Measurements from ENCODE around the gene POU6F2. TPM values are rescaled to one million over a fixed set of nuclear protein-coding genes. Genes with fewer than 3 reads are reported as not detected.

POU6F2 gene
- total RNA-seq, 1 experiment from 2014 or later, result 1.4 TPM

GRCh38 chr7:39128287-39128843 lies 150.7 kb downstream of the POU6F2 start:
- no peak for DNase-seq (ENCODE audit: low read depth)

GRCh38 chr7:39130274-39130673 lies 152.6 kb downstream of the POU6F2 start:
- DNase-seq (ENCODE audit: low read depth), result peak; percentile 37

- DNase-seq (ENCODE audit: low read depth), result peak; percentile 34
These were observed 153.3 kb downstream of the POU6F2 start for GRCh38 chr7:39130857-39131526.

- no peak for DNase-seq (ENCODE audit: low read depth)
These were observed 154.6 kb downstream of the POU6F2 start for GRCh38 chr7:39132306-39132705.

GRCh38 chr7:39133088-39133487 lies 155.4 kb downstream of the POU6F2 start:
- peak; percentile 33 for DNase-seq (ENCODE audit: low read depth)

- no peak for DNase-seq (ENCODE audit: low read depth)
These were observed 159.8 kb downstream of the POU6F2 start for GRCh38 chr7:39137480-39137879.

- no peak for DNase-seq (ENCODE audit: low read depth)
These were observed 165.0 kb downstream of the POU6F2 start for GRCh38 chr7:39142750-39143149.

GRCh38 chr7:39144420-39144819 lies 166.7 kb downstream of the POU6F2 start:
- no peak for DNase-seq (ENCODE audit: low read depth)

- no peak for DNase-seq (ENCODE audit: low read depth)
These were observed 167.6 kb downstream of the POU6F2 start for GRCh38 chr7:39145283-39145682.

GRCh38 chr7:39145935-39146334 lies 168.2 kb downstream of the POU6F2 start:
- no peak for DNase-seq (ENCODE audit: low read depth)

- no peak for DNase-seq (ENCODE audit: low read depth)
These were observed 175.0 kb downstream of the POU6F2 start for GRCh38 chr7:39152701-39153100.

- DNase-seq (ENCODE audit: low read depth), result no peak
These were observed 175.4 kb downstream of the POU6F2 start for GRCh38 chr7:39153113-39153512.

- DNase-seq (ENCODE audit: low read depth), result no peak
These were observed 175.9 kb downstream of the POU6F2 start for GRCh38 chr7:39153647-39154046.

- DNase-seq (ENCODE audit: low read depth), result peak; percentile 15
These were observed 177.1 kb downstream of the POU6F2 start for GRCh38 chr7:39154815-39155214.

- no peak for DNase-seq (ENCODE audit: low read depth)
These were observed 180.7 kb downstream of the POU6F2 start for GRCh38 chr7:39158367-39158766.

GRCh38 chr7:39161903-39162302 lies 184.2 kb downstream of the POU6F2 start:
- no peak for DNase-seq (ENCODE audit: low read depth)

GRCh38 chr7:39164887-39165286 lies 187.2 kb downstream of the POU6F2 start:
- no peak for DNase-seq (ENCODE audit: low read depth)

GRCh38 chr7:39168403-39169098 lies 190.8 kb downstream of the POU6F2 start:
- DNase-seq (ENCODE audit: low read depth), result no peak

GRCh38 chr7:39172137-39172536 lies 194.4 kb downstream of the POU6F2 start:
- DNase-seq (ENCODE audit: low read depth), result peak; percentile 32

GRCh38 chr7:39181398-39181797 lies 203.7 kb downstream of the POU6F2 start:
- no peak for DNase-seq (ENCODE audit: low read depth)

- no peak for DNase-seq (ENCODE audit: low read depth)
These were observed 206.1 kb downstream of the POU6F2 start for GRCh38 chr7:39183796-39184195.

GRCh38 chr7:39184391-39184790 lies 206.7 kb downstream of the POU6F2 start:
- DNase-seq (ENCODE audit: low read depth), result peak; percentile 48

- no peak for DNase-seq (ENCODE audit: low read depth)
These were observed 208.4 kb downstream of the POU6F2 start for GRCh38 chr7:39186131-39186530.

All from Daoy (cell line).